ENCODE results near the gene MEA1.

DNA sequence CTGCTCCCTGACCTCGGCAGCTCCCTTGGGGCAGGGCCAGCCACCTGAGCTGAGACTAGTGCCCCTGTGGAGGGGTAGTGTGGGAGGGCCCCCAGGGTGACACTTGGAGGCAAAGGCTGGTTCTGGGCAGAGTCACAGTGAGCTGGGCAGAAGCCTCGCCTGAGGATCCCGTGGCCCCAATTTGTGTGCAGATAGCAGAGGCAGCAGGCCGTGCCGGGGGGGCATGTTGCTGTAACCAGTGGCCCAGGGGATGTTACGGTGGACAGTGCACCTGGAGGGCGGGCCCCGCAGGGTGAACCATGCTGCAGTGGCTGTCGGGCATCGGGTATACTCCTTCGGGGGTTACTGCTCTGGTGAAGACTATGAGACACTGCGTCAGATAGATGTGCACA, 3.2 kb upstream of the MEA1 start:
- TF ChIP-seq, protein P1, sequence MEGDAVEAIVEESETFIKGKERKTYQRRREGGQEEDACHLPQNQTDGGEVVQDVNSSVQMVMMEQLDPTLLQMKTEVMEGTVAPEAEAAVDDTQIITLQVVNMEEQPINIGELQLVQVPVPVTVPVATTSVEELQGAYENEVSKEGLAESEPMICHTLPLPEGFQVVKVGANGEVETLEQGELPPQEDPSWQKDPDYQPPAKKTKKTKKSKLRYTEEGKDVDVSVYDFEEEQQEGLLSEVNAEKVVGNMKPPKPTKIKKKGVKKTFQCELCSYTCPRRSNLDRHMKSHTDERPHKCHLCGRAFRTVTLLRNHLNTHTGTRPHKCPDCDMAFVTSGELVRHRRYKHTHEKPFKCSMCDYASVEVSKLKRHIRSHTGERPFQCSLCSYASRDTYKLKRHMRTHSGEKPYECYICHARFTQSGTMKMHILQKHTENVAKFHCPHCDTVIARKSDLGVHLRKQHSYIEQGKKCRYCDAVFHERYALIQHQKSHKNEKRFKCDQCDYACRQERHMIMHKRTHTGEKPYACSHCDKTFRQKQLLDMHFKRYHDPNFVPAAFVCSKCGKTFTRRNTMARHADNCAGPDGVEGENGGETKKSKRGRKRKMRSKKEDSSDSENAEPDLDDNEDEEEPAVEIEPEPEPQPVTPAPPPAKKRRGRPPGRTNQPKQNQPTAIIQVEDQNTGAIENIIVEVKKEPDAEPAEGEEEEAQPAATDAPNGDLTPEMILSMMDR (IDR thresholded peaks at IDR 0.05), result no peak
- TF ChIP-seq POLR2A (IDR thresholded peaks at IDR 0.05) (no peak), POLR2AphosphoS5 (IDR thresholded peaks at IDR 0.05) (no peak)

All from breast epithelium (tissue), 3 donors.